Measurements from ENCODE around the gene SAMD11. TPM values are rescaled to one million over a fixed set of nuclear protein-coding genes. Genes with fewer than 3 reads are reported as not detected.

SAMD11 gene
- total RNA-seq, 1 donor from 2014 or later = 3.7 TPM

DNA sequence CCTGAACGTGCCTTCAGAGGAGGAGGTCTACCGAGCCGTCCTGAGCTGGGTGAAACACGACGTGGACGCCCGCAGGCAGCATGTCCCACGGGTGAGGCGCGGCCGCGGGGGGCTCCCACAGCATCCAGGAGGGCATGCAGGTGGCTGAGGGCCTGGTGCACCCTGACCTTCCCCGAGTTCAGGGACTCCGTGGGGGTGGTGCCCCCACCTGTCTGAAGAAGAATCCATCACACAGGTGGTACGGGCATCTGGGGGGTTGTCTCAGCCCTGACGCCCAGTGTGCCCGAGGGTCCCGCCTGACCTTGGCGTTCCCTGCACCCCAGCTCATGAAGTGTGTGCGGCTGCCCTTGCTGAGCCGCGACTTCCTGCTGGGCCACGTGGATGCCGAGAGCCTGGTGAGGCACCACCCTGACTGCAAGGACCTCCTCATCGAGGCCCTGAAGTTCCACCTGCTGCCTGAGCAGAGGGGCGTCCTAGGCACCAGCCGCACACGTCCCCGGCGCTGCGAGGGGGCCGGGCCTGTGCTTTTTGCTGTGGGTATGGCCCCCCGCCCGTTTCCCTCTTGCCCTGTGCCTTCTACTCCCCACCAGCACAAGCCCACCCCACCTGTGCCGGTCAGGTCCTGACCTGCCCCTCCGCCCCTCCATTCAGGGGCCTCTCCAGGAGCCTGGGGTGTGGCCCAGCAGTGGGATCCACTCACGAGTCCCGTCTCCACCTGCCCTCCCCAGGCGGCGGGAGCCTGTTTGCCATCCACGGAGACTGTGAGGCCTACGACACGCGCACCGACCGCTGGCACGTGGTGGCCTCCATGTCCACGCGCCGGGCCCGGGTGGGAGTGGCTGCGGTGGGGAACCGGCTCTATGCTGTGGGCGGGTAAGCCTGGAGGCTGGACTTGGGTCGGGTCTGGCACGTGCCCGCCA is 38.9 kb downstream of the SAMD11 start:
- Histone ChIP-seq H3K9me3 (ENCODE audit: control insufficient read depth in 3 of 3, low read length in 3 of 3) (no peaks in the 10 kb centered on the region), H3K4me1 (ENCODE audit: control insufficient read depth in 3 of 3, insufficient read depth in 3 of 3, low read length in 3 of 3) (peaks cover 23 to 36% (median 32%) of the 10 kb centered on the region in 3 donors), H3K4me3 (ENCODE audit: low read length in 3 of 3) (no peak overlapping the region), H3K27me3 (ENCODE audit: control insufficient read depth in 3 of 3, insufficient read depth in 3 of 3, low read length in 3 of 3) (peaks cover 6 to 28% (median 16%) of the 10 kb centered on the region in 3 donors), H3K9ac (ENCODE audit: low read depth in 1 of 3, low read length in 3 of 3) (no peak overlapping the region), H3K36me3 (ENCODE audit: control insufficient read depth in 3 of 3, insufficient read depth in 3 of 3, low read length in 3 of 3) (peaks cover 0 to 4% (median 3%) of the 10 kb centered on the region in 3 donors), H3K27ac (ENCODE audit: low read depth, low read length) (no peak overlapping the region)

GRCh38 chr1:963301-963651 is 39.6 kb downstream of the SAMD11 start:
- Histone ChIP-seq H3K9me3 (ENCODE audit: control insufficient read depth in 3 of 3, low read length in 3 of 3) (no peaks in the 10 kb centered on the region), H3K36me3 (ENCODE audit: control insufficient read depth in 3 of 3, insufficient read depth in 3 of 3, low read length in 3 of 3) (peaks cover 0 to 4% (median 3%) of the 10 kb centered on the region in 3 donors), H3K4me1 (ENCODE audit: control insufficient read depth in 3 of 3, insufficient read depth in 3 of 3, low read length in 3 of 3) (peaks cover 17 to 34% (median 27%) of the 10 kb centered on the region in 3 donors), H3K27ac (ENCODE audit: low read depth, low read length) (no peak overlapping the region), H3K27me3 (ENCODE audit: control insufficient read depth in 3 of 3, insufficient read depth in 3 of 3, low read length in 3 of 3) (peaks cover 13 to 35% (median 22%) of the 10 kb centered on the region in 3 donors), H3K9ac (ENCODE audit: low read depth in 1 of 3, low read length in 3 of 3) (no peak overlapping the region), H3K4me3 (ENCODE audit: low read length in 3 of 3) (no peak overlapping the region)

DNA sequence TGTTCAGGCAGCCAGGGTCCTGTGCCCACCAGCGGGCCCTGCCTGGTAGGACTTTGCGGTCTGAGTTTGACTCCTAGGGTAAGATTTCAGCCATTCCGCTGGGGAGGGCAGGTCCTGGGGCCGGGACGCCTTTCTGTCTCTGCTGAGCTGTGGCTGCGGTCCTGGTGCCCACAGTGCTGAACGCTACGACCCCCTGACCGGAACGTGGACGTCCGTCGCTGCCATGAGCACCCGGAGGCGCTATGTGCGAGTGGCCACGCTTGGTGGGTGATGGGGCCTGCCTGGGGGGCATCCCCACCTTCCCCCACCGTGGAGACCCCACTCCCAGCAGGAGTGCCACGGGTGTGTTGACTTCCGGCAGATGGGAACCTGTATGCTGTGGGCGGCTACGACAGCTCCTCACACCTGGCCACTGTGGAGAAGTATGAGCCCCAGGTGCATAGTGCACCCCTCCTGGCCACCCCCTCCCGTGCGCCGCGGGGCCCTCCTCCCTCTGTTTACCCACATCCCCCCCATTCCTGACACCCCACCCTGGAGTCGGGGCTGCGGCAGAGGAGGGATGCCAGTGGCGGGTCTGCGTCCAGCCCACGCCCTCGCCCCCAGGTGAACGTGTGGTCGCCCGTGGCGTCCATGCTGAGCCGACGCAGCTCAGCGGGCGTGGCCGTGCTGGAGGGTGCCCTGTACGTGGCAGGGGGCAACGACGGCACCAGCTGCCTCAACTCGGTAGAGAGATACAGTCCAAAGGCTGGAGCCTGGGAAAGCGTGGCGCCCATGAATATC is 40.2 kb downstream of the SAMD11 start:
- Histone ChIP-seq H3K36me3 (ENCODE audit: control insufficient read depth in 3 of 3, insufficient read depth in 3 of 3, low read length in 3 of 3) (peaks cover 0 to 3% (median 2%) of the 10 kb centered on the region in 3 donors), H3K27ac (ENCODE audit: low read depth, low read length) (no peak overlapping the region), H3K9ac (ENCODE audit: low read depth in 1 of 3, low read length in 3 of 3) (no peak overlapping the region), H3K27me3 (ENCODE audit: control insufficient read depth in 3 of 3, insufficient read depth in 3 of 3, low read length in 3 of 3) (peaks cover 16 to 41% (median 28%) of the 10 kb centered on the region in 3 donors), H3K9me3 (ENCODE audit: control insufficient read depth in 3 of 3, low read length in 3 of 3) (no peaks in the 10 kb centered on the region), H3K4me1 (ENCODE audit: control insufficient read depth in 3 of 3, insufficient read depth in 3 of 3, low read length in 3 of 3) (peaks cover 13 to 29% (median 25%) of the 10 kb centered on the region in 3 donors), H3K4me3 (ENCODE audit: low read length in 3 of 3) (no peak overlapping the region)

DNA sequence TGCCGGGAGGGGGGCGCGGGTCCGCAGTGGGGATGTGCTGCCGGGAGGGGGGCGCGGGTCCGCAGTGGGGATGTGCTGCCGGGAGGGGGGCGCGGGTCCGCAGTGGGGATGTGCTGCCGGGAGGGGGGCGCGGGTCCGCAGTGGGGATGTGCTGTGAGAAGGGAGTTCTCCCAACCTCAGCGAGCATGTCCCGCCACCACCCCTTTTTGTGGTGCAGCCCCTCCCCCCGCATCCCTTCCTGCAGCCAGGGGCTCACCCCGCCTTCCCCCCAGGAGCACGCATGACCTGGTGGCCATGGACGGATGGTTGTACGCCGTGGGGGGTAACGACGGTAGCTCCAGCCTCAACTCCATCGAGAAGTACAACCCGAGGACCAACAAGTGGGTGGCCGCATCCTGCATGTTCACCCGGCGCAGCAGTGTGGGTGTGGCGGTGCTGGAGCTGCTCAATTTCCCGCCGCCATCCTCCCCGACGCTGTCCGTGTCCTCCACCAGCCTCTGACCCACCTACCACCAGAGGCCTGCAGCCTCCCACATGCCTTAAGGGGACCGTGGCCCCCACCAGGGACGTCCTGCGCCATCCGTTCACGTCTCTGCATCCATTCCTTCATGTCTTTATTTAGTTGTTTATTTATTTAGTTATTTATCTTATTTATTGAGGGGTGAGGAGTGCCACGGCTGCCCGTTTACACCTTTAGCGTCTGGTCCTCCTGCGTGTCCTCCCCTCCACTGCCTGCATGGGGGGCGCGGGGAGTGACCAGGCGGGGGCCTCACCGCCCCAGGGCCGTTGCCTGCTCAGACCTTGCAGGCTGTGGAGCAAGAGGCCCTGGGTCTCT is 41.2 kb downstream of the SAMD11 start:
- Histone ChIP-seq H3K4me1 (ENCODE audit: control insufficient read depth in 3 of 3, insufficient read depth in 3 of 3, low read length in 3 of 3) (peaks cover 13 to 25% (median 23%) of the 10 kb centered on the region in 3 donors), H3K9me3 (ENCODE audit: control insufficient read depth in 3 of 3, low read length in 3 of 3) (no peaks in the 10 kb centered on the region), H3K9ac (ENCODE audit: low read depth in 1 of 3, low read length in 3 of 3) (no peak overlapping the region), H3K27me3 (ENCODE audit: control insufficient read depth in 3 of 3, insufficient read depth in 3 of 3, low read length in 3 of 3) (peaks cover 25 to 49% (median 38%) of the 10 kb centered on the region in 3 donors), H3K4me3 (ENCODE audit: low read length in 3 of 3) (no peak overlapping the region), H3K27ac (ENCODE audit: low read depth, low read length) (no peak overlapping the region), H3K36me3 (ENCODE audit: control insufficient read depth in 3 of 3, insufficient read depth in 3 of 3, low read length in 3 of 3) (peaks cover 0 to 3% (median 2%) of the 10 kb centered on the region in 3 donors)

DNA sequence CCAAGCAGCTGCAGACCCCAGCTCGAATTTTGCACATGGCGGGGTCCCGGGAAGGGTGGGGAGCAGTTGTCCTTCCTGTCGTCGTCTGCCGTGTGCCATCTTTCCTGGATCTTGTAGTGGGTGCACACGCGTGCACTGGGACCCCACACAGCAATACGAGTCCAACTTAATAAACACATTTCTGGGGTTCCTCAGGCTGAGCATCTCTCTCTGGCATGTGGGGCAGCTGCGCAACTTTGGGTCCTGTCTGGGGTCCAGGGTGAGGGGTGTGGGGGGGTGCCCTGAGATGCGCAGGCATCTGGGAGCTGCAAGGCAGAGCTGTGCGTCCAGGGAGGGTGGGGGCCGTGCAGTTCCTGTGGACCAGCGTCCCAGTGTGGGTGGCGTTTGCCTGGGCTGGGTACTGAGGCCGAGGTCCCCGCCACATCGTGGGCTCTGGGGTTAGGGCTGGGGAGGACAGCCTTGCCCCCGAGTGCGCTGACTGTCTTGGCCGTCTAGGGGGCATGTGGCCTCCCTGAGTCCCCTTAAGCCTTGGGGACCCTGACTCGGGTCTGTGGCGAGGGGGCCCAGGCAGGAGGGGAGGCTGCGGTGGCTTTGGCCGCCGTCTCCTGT is 41.9 kb downstream of the SAMD11 start:
- Histone ChIP-seq H3K4me1 (ENCODE audit: control insufficient read depth in 3 of 3, insufficient read depth in 3 of 3, low read length in 3 of 3) (peaks cover 13 to 30% (median 25%) of the 10 kb centered on the region in 3 donors), H3K9ac (ENCODE audit: low read depth in 1 of 3, low read length in 3 of 3) (peak overlapping the region in 1 of 3 donors; percentile 76), H3K4me3 (ENCODE audit: low read length in 3 of 3) (no peak overlapping the region), H3K36me3 (ENCODE audit: control insufficient read depth in 3 of 3, insufficient read depth in 3 of 3, low read length in 3 of 3) (peaks cover 0 to 3% (median 2%) of the 10 kb centered on the region in 3 donors), H3K27ac (ENCODE audit: low read depth, low read length) (no peak overlapping the region), H3K27me3 (ENCODE audit: control insufficient read depth in 3 of 3, insufficient read depth in 3 of 3, low read length in 3 of 3) (peaks cover 32 to 56% (median 45%) of the 10 kb centered on the region in 3 donors), H3K9me3 (ENCODE audit: control insufficient read depth in 3 of 3, low read length in 3 of 3) (no peaks in the 10 kb centered on the region)

- peaks cover 0 to 3% (median 2%) of the 10 kb centered on the region in 3 donors for H3K36me3 ChIP-seq (ENCODE audit: control insufficient read depth in 3 of 3, insufficient read depth in 3 of 3, low read length in 3 of 3)
- no peak within 1 kb of the TSS for H3K27ac ChIP-seq (ENCODE audit: low read depth, low read length)
- H3K9me3 ChIP-seq (ENCODE audit: control insufficient read depth in 3 of 3, low read length in 3 of 3) = no peaks in the 10 kb centered on the region
- H3K4me3 ChIP-seq (ENCODE audit: low read length in 3 of 3) = peak within 1 kb of the TSS; percentile 67 to 78 (median 77)
- peaks cover 37 to 59% (median 46%) of the 10 kb centered on the region in 3 donors for H3K27me3 ChIP-seq (ENCODE audit: control insufficient read depth in 3 of 3, insufficient read depth in 3 of 3, low read length in 3 of 3)
- peaks cover 12 to 30% (median 24%) of the 10 kb centered on the region in 3 donors for H3K4me1 ChIP-seq (ENCODE audit: control insufficient read depth in 3 of 3, insufficient read depth in 3 of 3, low read length in 3 of 3)
- peak within 1 kb of the TSS; percentile 33 to 76 (median 53) for H3K9ac ChIP-seq (ENCODE audit: low read depth in 1 of 3, low read length in 3 of 3)
Measured at GRCh38 chr1:966135-966703, 42.5 kb downstream of the SAMD11 start, which contains the start of gene PLEKHN1. PLEKHN1 (plus strand) TSS chr1:966482; CDS start chr1:966532, 50 bp downstream.

DNA sequence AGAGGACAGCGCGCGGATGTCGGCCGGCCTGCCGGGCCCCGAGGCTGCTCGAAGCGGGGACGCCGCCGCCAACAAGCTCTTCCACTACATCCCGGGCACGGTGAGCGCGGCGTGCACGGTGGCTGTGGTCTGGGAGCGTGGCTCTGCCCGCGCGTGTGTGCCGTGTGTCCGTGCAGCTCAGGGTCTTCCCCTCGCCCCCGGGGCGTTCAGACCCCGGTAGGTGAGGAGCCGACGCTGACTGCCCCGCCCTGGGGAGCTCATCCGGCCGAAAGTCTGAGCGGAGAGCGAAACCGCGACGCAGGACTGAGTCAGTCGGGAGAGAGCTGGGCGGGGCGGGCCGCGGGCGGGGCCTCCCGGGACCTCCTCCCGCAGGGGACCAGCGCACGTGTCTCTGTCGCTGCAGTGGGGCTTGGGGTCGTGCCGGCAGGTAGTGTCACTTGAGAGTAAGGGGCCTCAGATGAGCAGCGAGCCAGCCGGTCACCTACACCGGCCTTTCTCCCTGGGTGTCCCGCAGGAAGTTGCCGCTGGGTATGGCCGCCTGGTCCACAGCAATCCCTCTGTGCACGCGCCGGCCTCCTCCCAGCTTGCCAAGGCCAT is 43.1 kb downstream of the SAMD11 start:
- Histone ChIP-seq H3K27ac (ENCODE audit: low read depth, low read length) (no peak overlapping the region), H3K4me3 (ENCODE audit: low read length in 3 of 3) (peak overlapping the region; percentile 67 to 78 (median 77)), H3K36me3 (ENCODE audit: control insufficient read depth in 3 of 3, insufficient read depth in 3 of 3, low read length in 3 of 3) (peaks cover 0 to 3% (median 2%) of the 10 kb centered on the region in 3 donors), H3K9me3 (ENCODE audit: control insufficient read depth in 3 of 3, low read length in 3 of 3) (no peaks in the 10 kb centered on the region), H3K9ac (ENCODE audit: low read depth in 1 of 3, low read length in 3 of 3) (peak overlapping the region; percentile 33 to 76 (median 53)), H3K27me3 (ENCODE audit: control insufficient read depth in 3 of 3, insufficient read depth in 3 of 3, low read length in 3 of 3) (peaks cover 41 to 63% (median 48%) of the 10 kb centered on the region in 3 donors), H3K4me1 (ENCODE audit: control insufficient read depth in 3 of 3, insufficient read depth in 3 of 3, low read length in 3 of 3) (peaks cover 7 to 30% (median 26%) of the 10 kb centered on the region in 3 donors)

DNA sequence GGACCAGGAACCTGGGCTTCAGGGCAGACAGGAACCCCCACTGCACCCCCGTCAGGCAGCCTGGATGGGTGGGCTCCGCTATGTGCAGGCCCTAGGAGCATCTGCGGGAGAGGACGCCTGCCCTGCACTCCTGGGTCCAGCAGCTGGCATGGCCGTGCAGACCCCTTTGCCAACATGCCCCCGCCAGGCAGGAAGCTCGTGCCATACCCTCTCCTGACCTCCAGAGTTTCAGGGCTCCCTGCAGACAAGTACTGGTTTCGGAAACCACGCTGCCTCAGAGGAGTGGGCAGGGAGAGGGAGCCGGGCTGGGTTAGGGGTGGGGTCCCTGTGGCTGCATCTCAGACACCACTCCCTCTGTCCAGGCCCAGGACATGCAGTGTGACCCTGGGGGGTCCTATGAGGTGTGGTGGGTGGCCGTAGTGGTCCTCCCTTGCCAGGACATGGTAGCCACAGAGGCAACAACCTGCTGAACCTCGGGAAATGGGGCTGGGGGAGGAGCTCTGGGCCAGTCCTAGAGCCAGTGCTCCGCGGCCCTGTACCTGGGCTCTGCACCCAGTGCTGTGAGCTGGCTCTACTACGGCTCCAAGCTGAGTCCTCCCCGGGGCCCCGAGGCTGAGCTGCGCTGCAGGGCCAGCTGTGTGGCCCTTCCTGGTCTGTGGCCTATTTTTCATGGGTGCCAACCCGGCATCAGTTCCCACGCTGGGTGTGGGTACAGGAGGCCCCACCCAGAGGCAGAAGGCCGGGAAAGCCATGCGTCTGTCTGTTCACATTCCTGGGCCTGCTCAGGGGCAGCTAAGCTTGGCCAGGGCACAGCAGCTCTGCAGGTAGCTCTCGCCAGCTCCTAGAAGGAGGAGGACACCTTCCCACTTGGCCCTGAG is 44.0 kb downstream of the SAMD11 start:
- H3K4me3 ChIP-seq (ENCODE audit: low read length in 3 of 3) = peak overlapping the region in 1 of 3 donors; percentile 22
- H3K9ac ChIP-seq (ENCODE audit: low read depth in 1 of 3, low read length in 3 of 3) = no peak overlapping the region
- no peak overlapping the region for H3K27ac ChIP-seq (ENCODE audit: low read depth, low read length)
- peaks cover 7 to 36% (median 33%) of the 10 kb centered on the region in 3 donors for H3K4me1 ChIP-seq (ENCODE audit: control insufficient read depth in 3 of 3, insufficient read depth in 3 of 3, low read length in 3 of 3)
- H3K27me3 ChIP-seq (ENCODE audit: control insufficient read depth in 3 of 3, insufficient read depth in 3 of 3, low read length in 3 of 3) = peaks cover 44 to 65% (median 52%) of the 10 kb centered on the region in 3 donors
- peaks cover 0 to 2% (median 0%) of the 10 kb centered on the region in 3 donors for H3K36me3 ChIP-seq (ENCODE audit: control insufficient read depth in 3 of 3, insufficient read depth in 3 of 3, low read length in 3 of 3)
- H3K9me3 ChIP-seq (ENCODE audit: control insufficient read depth in 3 of 3, low read length in 3 of 3) = no peaks in the 10 kb centered on the region
